ENCODE data around the gene LARP1B.

LARP1B gene

GRCh38 chr4:128220286-128221235, 159.4 kb downstream of the LARP1B start:
- TF ChIP-seq ZFX (IDR thresholded peaks at IDR 0.05; ENCODE audit: borderline replicate concordance) (no peak), CTCF (IDR thresholded peaks at IDR 0.05) (peak; percentile 60)
- H3K27ac ChIP-seq: no peak overlapping the region

- H3K27ac ChIP-seq: no peak overlapping the region
- TF ChIP-seq CTCF (IDR thresholded peaks at IDR 0.05): no peak
- no peak for TF ChIP-seq ZFX (IDR thresholded peaks at IDR 0.05; ENCODE audit: borderline replicate concordance)
Measured at GRCh38 chr4:128221586-128221985, 160.5 kb downstream of the LARP1B start.

GRCh38 chr4:128225148-128225547, 164.0 kb downstream of the LARP1B start:
- H3K27ac ChIP-seq: no peak overlapping the region
- TF ChIP-seq ZFX (IDR thresholded peaks at IDR 0.05; ENCODE audit: borderline replicate concordance) (no peak), CTCF (IDR thresholded peaks at IDR 0.05) (no peak)

GRCh38 chr4:128227991-128228571, 167.0 kb downstream of the LARP1B start:
- peak overlapping the region; percentile 76 for H3K27ac ChIP-seq
- TF ChIP-seq ZFX (IDR thresholded peaks at IDR 0.05; ENCODE audit: borderline replicate concordance) (no peak), CTCF (IDR thresholded peaks at IDR 0.05) (no peak)

- H3K27ac ChIP-seq: peak overlapping the region; percentile 76
- TF ChIP-seq ZFX (IDR thresholded peaks at IDR 0.05; ENCODE audit: borderline replicate concordance): no peak
- TF ChIP-seq CTCF (IDR thresholded peaks at IDR 0.05): no peak
Measured at GRCh38 chr4:128228845-128229795, 168.0 kb downstream of the LARP1B start.

- H3K27ac ChIP-seq: no peak overlapping the region
- no peak for TF ChIP-seq CTCF (IDR thresholded peaks at IDR 0.05)
- no peak for TF ChIP-seq ZFX (IDR thresholded peaks at IDR 0.05; ENCODE audit: borderline replicate concordance)
Measured at GRCh38 chr4:128232719-128233118, 171.6 kb downstream of the LARP1B start.

Data from 22Rv1 (cell line).